Stimulated activated CD4-positive, alpha-beta T cell treated with anti-CD3 and anti-CD28 coated beads, Interleukin-4, amount 100 ng/mL, for 1 hour (primary cell): Measurements from ENCODE around the gene STN1.

ENCODE experiments used
- DNase-seq: peaks from one replicate; pipeline ENCODE4 v3.0.0-alpha.2; 2020

STN1 gene

GRCh38 chr10:103918053-103918846 lies at the start of gene STN1:
Gene STN1 (minus strand): TSS chr10:103918184. CDS start chr10:103917594, 590 bp downstream.
- peak; percentile 95 for DNase-seq

GRCh38 chr10:103967448-103968071 lies 49.6 kb upstream of the STN1 start:
- DNase-seq = no peak

GRCh38 chr10:103966671-103967447 lies 48.9 kb upstream of the STN1 start, which contains the start of gene SLK:
Gene SLK (plus strand): TSS chr10:103967140. CDS start chr10:103967746, 606 bp downstream.
- DNase-seq = peak; percentile 84

GRCh38 chr10:103960103-103960502 lies 42.1 kb upstream of the STN1 start:
- DNase-seq = no peak

GRCh38 chr10:103958996-103959395 lies 41.0 kb upstream of the STN1 start:
- no peak for DNase-seq

GRCh38 chr10:103954543-103954942 lies 36.6 kb upstream of the STN1 start:
- DNase-seq = no peak

GRCh38 chr10:103951942-103952341 lies 34.0 kb upstream of the STN1 start:
- DNase-seq = no peak

GRCh38 chr10:103951183-103951582 lies 33.2 kb upstream of the STN1 start:
- no peak for DNase-seq

- DNase-seq = no peak
These were observed 31.7 kb upstream of the STN1 start for GRCh38 chr10:103949728-103950127.

- DNase-seq = no peak
These were observed 30.0 kb upstream of the STN1 start for GRCh38 chr10:103947799-103948516.

GRCh38 chr10:103942866-103943265 lies 24.9 kb upstream of the STN1 start:
- no peak for DNase-seq

GRCh38 chr10:103941801-103942200 lies 23.8 kb upstream of the STN1 start:
- no peak for DNase-seq

GRCh38 chr10:103939522-103939921 lies 21.5 kb upstream of the STN1 start:
- DNase-seq = no peak

GRCh38 chr10:103936022-103936421 lies 18.0 kb upstream of the STN1 start:
- no peak for DNase-seq

GRCh38 chr10:103934308-103934707 lies 16.3 kb upstream of the STN1 start:
- DNase-seq = no peak

- no peak for DNase-seq
These were observed 15.7 kb upstream of the STN1 start for GRCh38 chr10:103933557-103934121.

GRCh38 chr10:103932971-103933370 lies 15.0 kb upstream of the STN1 start:
- no peak for DNase-seq

- DNase-seq = no peak
These were observed 14.3 kb upstream of the STN1 start for GRCh38 chr10:103932271-103932670.

- DNase-seq = no peak
These were observed 13.6 kb upstream of the STN1 start for GRCh38 chr10:103931603-103932002.

GRCh38 chr10:103930881-103931280 lies 12.9 kb upstream of the STN1 start:
- no peak for DNase-seq

- no peak for DNase-seq
These were observed 12.5 kb upstream of the STN1 start for GRCh38 chr10:103930449-103930848.

GRCh38 chr10:103929381-103929921 lies 11.5 kb upstream of the STN1 start:
- DNase-seq = no peak
